ENCODE results near the gene TMEM126A. TPM values are rescaled to one million over a fixed set of nuclear protein-coding genes. Genes with fewer than 3 reads are reported as not detected.

TMEM126A gene
- total RNA-seq, 2 donors from 2014 or later, result 26.3 to 26.7 TPM

GRCh38 chr11:85619499-85619898 is 28.3 kb upstream of the TMEM126A start:
- Histone ChIP-seq H3K9ac (ENCODE audit: extremely low read depth, low read length, poor library complexity, severe bottlenecking) (no peak overlapping the region), H3K27ac (ENCODE audit: low read depth, low read length) (no peak overlapping the region), H3K9me3 (ENCODE audit: control insufficient read depth, low read length) (no peaks in the 10 kb centered on the region), H3K4me3 (ENCODE audit: low read length) (no peak overlapping the region), H3K4me1 (ENCODE audit: control insufficient read depth, insufficient read depth, low read length) (no peaks in the 10 kb centered on the region), H3K36me3 (ENCODE audit: control insufficient read depth, insufficient read depth, low read length) (no peaks in the 10 kb centered on the region), H3K27me3 (ENCODE audit: control insufficient read depth, insufficient read depth, low read length, poor library complexity, severe bottlenecking) (no peaks in the 10 kb centered on the region)
- Mint-ChIP-seq H3K36me3 (ENCODE audit: low read depth) (no peaks in the 10 kb centered on the region), H3K27ac (no peak overlapping the region), H3K27me3 (ENCODE audit: insufficient read depth) (no peaks in the 10 kb centered on the region), H3K4me3 (no peak overlapping the region), H3K4me1 (no peaks in the 10 kb centered on the region), H3K9me3 (no peaks in the 10 kb centered on the region)
- DNase-seq, result no peak
- no peak for TF ChIP-seq CTCF (conservative IDR thresholded peaks at IDR 0.05)
- WGBS, 2 experiments (ENCODE audit: insufficient coverage in 1 of 2, insufficient read length in 1 of 2), result 68 to 94% methylated on average over 3 to 6 of the region's 6 CpGs

- no peak overlapping the region for H3K27ac Mint-ChIP-seq
- no peaks in the 10 kb centered on the region for H3K27me3 Mint-ChIP-seq (ENCODE audit: insufficient read depth)
- no peak overlapping the region for H3K4me3 Mint-ChIP-seq
- no peak overlapping the region for H3K4me3 ChIP-seq (ENCODE audit: low read length)
- DNase-seq, result no peak
- no peaks in the 10 kb centered on the region for H3K27me3 ChIP-seq (ENCODE audit: control insufficient read depth, insufficient read depth, low read length, poor library complexity, severe bottlenecking)
- no peaks in the 10 kb centered on the region for H3K9me3 Mint-ChIP-seq
- TF ChIP-seq CTCF (conservative IDR thresholded peaks at IDR 0.05), result no peak
- WGBS, 2 experiments (ENCODE audit: insufficient coverage in 1 of 2, insufficient read length in 1 of 2), result 89 to 90% methylated on average over 2 to 3 of the region's 3 CpGs
- H3K36me3 ChIP-seq (ENCODE audit: control insufficient read depth, insufficient read depth, low read length), result no peaks in the 10 kb centered on the region
- H3K36me3 Mint-ChIP-seq (ENCODE audit: low read depth), result no peaks in the 10 kb centered on the region
- H3K9me3 ChIP-seq (ENCODE audit: control insufficient read depth, low read length), result no peaks in the 10 kb centered on the region
- H3K4me1 Mint-ChIP-seq, result no peaks in the 10 kb centered on the region
- no peak overlapping the region for H3K9ac ChIP-seq (ENCODE audit: extremely low read depth, low read length, poor library complexity, severe bottlenecking)
- no peaks in the 10 kb centered on the region for H3K4me1 ChIP-seq (ENCODE audit: control insufficient read depth, insufficient read depth, low read length)
- H3K27ac ChIP-seq (ENCODE audit: low read depth, low read length), result no peak overlapping the region
Measured at GRCh38 chr11:85620256-85620655, 27.5 kb upstream of the TMEM126A start.

GRCh38 chr11:85626496-85626895 is 21.3 kb upstream of the TMEM126A start:
- Mint-ChIP-seq H3K27ac (no peak overlapping the region), H3K4me1 (peaks cover 12% of the 10 kb centered on the region), H3K36me3 (ENCODE audit: low read depth) (peaks cover 6% of the 10 kb centered on the region), H3K27me3 (ENCODE audit: insufficient read depth) (no peaks in the 10 kb centered on the region), H3K4me3 (peak overlapping the region; percentile 87), H3K9me3 (no peaks in the 10 kb centered on the region)
- no peak for TF ChIP-seq CTCF (conservative IDR thresholded peaks at IDR 0.05)
- no peak overlapping the region for H3K9ac ChIP-seq (ENCODE audit: extremely low read depth, low read length, poor library complexity, severe bottlenecking)
- 92% methylated on average over 2 of the region's 2 CpGs; no CpG with 5 or more reads in 1 of the 2 experiments for WGBS, 2 experiments (ENCODE audit: insufficient coverage in 1 of 2, insufficient read length in 1 of 2)
- peak overlapping the region; percentile 91 for H3K4me3 ChIP-seq (ENCODE audit: low read length)
- H3K9me3 ChIP-seq (ENCODE audit: control insufficient read depth, low read length), result no peaks in the 10 kb centered on the region
- no peaks in the 10 kb centered on the region for H3K27me3 ChIP-seq (ENCODE audit: control insufficient read depth, insufficient read depth, low read length, poor library complexity, severe bottlenecking)
- H3K36me3 ChIP-seq (ENCODE audit: control insufficient read depth, insufficient read depth, low read length), result peaks cover 7% of the 10 kb centered on the region
- no peak for DNase-seq
- H3K27ac ChIP-seq (ENCODE audit: low read depth, low read length), result no peak overlapping the region
- peaks cover 7% of the 10 kb centered on the region for H3K4me1 ChIP-seq (ENCODE audit: control insufficient read depth, insufficient read depth, low read length)

Data from endodermal cell (in vitro differentiated cells).